GM20000 (cell line): ENCODE measurements around the gene ZKSCAN1.
"Not testable (repeated sequence)": the region's sequence is repeated elsewhere in the genome, so short reads cannot be mapped to it uniquely, and the experiment has no call there.

Source experiments
- DNase-seq: peaks from one replicate; pipeline ENCODE4 v3.0.0; 2012; ENCODE audit warnings: low spot score
- CTCF ChIP-seq: IDR thresholded peaks from 2 replicates; pipeline ENCODE4 v1.5.1; 2012; ENCODE audit warnings: mild to moderate bottlenecking, control low read depth; ENCODE audit errors: extremely low read depth, missing control alignments

The ZKSCAN1 gene

GRCh38 chr7:99996755-99997544 lies 18.4 kb upstream of the ZKSCAN1 start:
- no peak for TF ChIP-seq CTCF
- no peak for DNase-seq

GRCh38 chr7:99997545-99998137 lies 17.8 kb upstream of the ZKSCAN1 start:
- DNase-seq = peak; percentile 69
- TF ChIP-seq CTCF = peak; percentile 0

GRCh38 chr7:100000239-100000638 lies 15.2 kb upstream of the ZKSCAN1 start:
- no peak for TF ChIP-seq CTCF
- DNase-seq = no peak

- TF ChIP-seq CTCF = no peak
- DNase-seq = no peak
Observed at GRCh38 chr7:100003711-100004661, 11.4 kb upstream of the ZKSCAN1 start.

- no peak for TF ChIP-seq CTCF
- no peak for DNase-seq
Observed at GRCh38 chr7:100007887-100008286, 7.5 kb upstream of the ZKSCAN1 start.

- no peak for TF ChIP-seq CTCF
- DNase-seq = no peak
Observed at GRCh38 chr7:100008525-100008924, 6.9 kb upstream of the ZKSCAN1 start.

- not testable (repeated sequence) for DNase-seq
Observed at GRCh38 chr7:100009952-100010351, 5.4 kb upstream of the ZKSCAN1 start.
